ENCODE measurements around the gene FZD8.

GRCh38 chr10:35639728-35640401 lies 2.2 kb downstream of the FZD8 start:
- no peak for TF ChIP-seq CTCF (conservative IDR thresholded peaks at IDR 0.05; ENCODE audit: low read depth in 2 of 2)
- no peak for TF ChIP-seq EZH2phosphoT487 (IDR thresholded peaks at IDR 0.05; ENCODE audit: unreplicated experiment)
- no peak for TF ChIP-seq POLR2AphosphoS5 (IDR thresholded peaks at IDR 0.05; ENCODE audit: low read depth)
- TF ChIP-seq JUNB (IDR thresholded peaks at IDR 0.05; ENCODE audit: unreplicated experiment): no peak

Data from GM23338 (cell line).